ENCODE results near the gene TDP1. TPM values are rescaled to one million over a fixed set of nuclear protein-coding genes. Genes with fewer than 3 reads are reported as not detected.

TDP1 gene
- total and polyA plus RNA-seq, 9 of the 15 experiments (the other 6 are each of a cell fraction or from before 2014, with no cell fraction given): 21.4 to 41.6 (median 32.3) TPM

- FAIRE-seq (no peak), DNase-seq (ENCODE audit: extremely low read depth in 1 of 4, low spot score in 3 of 4) (no peak), ATAC-seq (no peak)
- H3K4me1 ChIP-seq (replicated peaks in 1 of 2; ENCODE audit: control insufficient read depth in 2 of 2, insufficient read depth in 2 of 2, low read length in 2 of 2): no peaks in the 10 kb centered on the region
- H3K27me3 ChIP-seq (ENCODE audit: control insufficient read depth in 2 of 2, insufficient read depth in 2 of 2, low read length in 2 of 2): no peaks in the 10 kb centered on the region
- H3K9me1 ChIP-seq (ENCODE audit: control insufficient read depth, insufficient read depth, low read length): no peaks in the 10 kb centered on the region
- WGBS (ENCODE audit: insufficient coverage, low coverage, missing lambda C conversion rate): 37% methylated on average over 2 of the region's 2 CpGs
- POLR2A ChIA-PET: interaction anchor here (1.4 kb wide), 1 partner anchor 13 kb away, joined by 3 read pairs; no protein-coding TSS in a partner anchor
- no peak overlapping the region for H3K4me2 ChIP-seq (ENCODE audit: insufficient read depth, low read length)
- in situ Hi-C loops (cut with MboI): no loop called here
- H2AFZ ChIP-seq (ENCODE audit: low read depth, low read length): no peak overlapping the region
- peaks cover 65% of the 10 kb centered on the region; the same call in 2 of the 3 replicates for H3K36me3 ChIP-seq (ENCODE audit: control insufficient read depth, insufficient read depth, low read length)
- no peaks in the 10 kb centered on the region for H3K9me3 ChIP-seq (replicated peaks; ENCODE audit: control insufficient read depth, insufficient read depth, low read depth, low read length)
- CTCF ChIA-PET (ENCODE audit: low intra/inter-chr PET ratio): no interaction called here
- no peaks in the 10 kb centered on the region for H3K79me2 ChIP-seq (ENCODE audit: control insufficient read depth, insufficient read depth, low read length)
- intact Hi-C loops (cut with micrococcal nuclease): no loop called here
- H4K20me1 ChIP-seq (replicated peaks; ENCODE audit: control insufficient read depth, insufficient read depth, low read length): no peaks in the 10 kb centered on the region
- no peak overlapping the region for H3K9ac ChIP-seq (ENCODE audit: insufficient read depth in 1 of 2, low read depth in 2 of 2, low read length in 2 of 2)
- TF ChIP-seq FOXP4 (CRISPR knock-in tag; IDR thresholded peaks at IDR 0.05; ENCODE audit: borderline replicate concordance) (no peak), ESRRB (CRISPR knock-in tag; IDR thresholded peaks at IDR 0.05; ENCODE audit: borderline replicate concordance) (no peak), FOXM1 (IDR thresholded peaks at IDR 0.05; ENCODE audit: low read depth) (no peak), FOXM1 (CRISPR knock-in tag; IDR thresholded peaks at IDR 0.05; ENCODE audit: low read depth) (no peak), GATAD2A (IDR thresholded peaks at IDR 0.05) (no peak), MTA2 (IDR thresholded peaks at IDR 0.05; ENCODE audit: low read depth) (no peak), ATF4 (CRISPR knock-in tag; IDR thresholded peaks at IDR 0.05) (no peak), HNRNPH1 (optimal IDR thresholded peaks at IDR 0.05; ENCODE audit: low read depth, low read length) (no peak), ZNF707 (CRISPR knock-in tag; conservative IDR thresholded peaks at IDR 0.05) (no peak), EP400 (IDR thresholded peaks at IDR 0.05) (no peak), SMARCA4 (IDR thresholded peaks at IDR 0.05) (no peak)
- BruUV-seq (replicated peaks): no TSS peak
- H3K27ac ChIP-seq (ENCODE audit: extremely low read depth, low read depth, low read length): no peak overlapping the region
- H3K4me3 ChIP-seq: no peak overlapping the region
Measured at GRCh38 chr14:89990623-89991275, 35.0 kb downstream of the TDP1 start.
